HEK293T (cell line): Measurements from ENCODE around the gene LILRA5.

Experiments
- CTCF ChIA-PET: fragments of 350-600 bp; formaldehyde crosslinking; extraction: SDS; loops from one replicate; lab custom pipeline; 2021; ENCODE audit warnings: antibody characterized with exemption, inconsistent platforms; lab: Yijun Ruan, JAX
- POLR2A ChIA-PET: fragments of 350-600 bp; formaldehyde crosslinking; extraction: SDS; loops from one replicate; lab custom pipeline; 2020; ENCODE audit warnings: antibody characterized with exemption, inconsistent platforms; lab: Yijun Ruan, JAX
- DNase-seq: peaks from one replicate; pipeline ENCODE4 v3.0.0; 2012; ENCODE audit warnings: mixed read lengths; ENCODE audit errors: extremely low spot score
- ARNT ChIP-seq: fragments of 450-650 bp; IDR thresholded peaks from 2 replicates; pipeline ENCODE4 v1.6.1; 2017; ENCODE audit warnings: mild to moderate bottlenecking
- BHLHE40 ChIP-seq: fragments of 450-650 bp; IDR thresholded peaks from 2 replicates; pipeline ENCODE4 v1.6.1; 2016; ENCODE audit warnings: mild to moderate bottlenecking, moderate library complexity, borderline replicate concordance
- CTBP1 ChIP-seq: fragments of 450-650 bp; IDR thresholded peaks from 2 replicates; pipeline ENCODE4 v1.6.1; 2016; ENCODE audit warnings: borderline replicate concordance
- ELF4 ChIP-seq: fragments of 450-650 bp; IDR thresholded peaks from 2 replicates; pipeline ENCODE4 v1.6.1; 2017; ENCODE audit warnings: antibody characterized with exemption
- FOXA1 ChIP-seq: fragments of 450-650 bp; IDR thresholded peaks from 2 replicates; pipeline ENCODE4 v1.6.1; 2016; ENCODE audit warnings: mild to moderate bottlenecking
- FOXK2 ChIP-seq: fragments of 450-650 bp; IDR thresholded peaks from 2 replicates; pipeline ENCODE4 v1.6.1; 2016; ENCODE audit warnings: mild to moderate bottlenecking
- FOXM1 ChIP-seq: fragments of 450-650 bp; IDR thresholded peaks from 2 replicates; pipeline ENCODE4 v1.6.1; 2017; ENCODE audit warnings: mild to moderate bottlenecking, borderline replicate concordance
- HDGF ChIP-seq: fragments of 450-650 bp; IDR thresholded peaks from 2 replicates; pipeline ENCODE4 v1.6.1; 2017; ENCODE audit warnings: antibody characterized with exemption, borderline replicate concordance
- L3MBTL2 ChIP-seq: fragments of 450-650 bp; conservative IDR thresholded peaks from 2 replicates; pipeline ENCODE4 v1.6.1; 2016; ENCODE audit warnings: mild to moderate bottlenecking
- LEF1 ChIP-seq: fragments of 450-650 bp; IDR thresholded peaks from 2 replicates; pipeline ENCODE4 v1.6.1; 2017; ENCODE audit warnings: mild to moderate bottlenecking, borderline replicate concordance
- NFRKB ChIP-seq: fragments of 450-650 bp; IDR thresholded peaks from 2 replicates; pipeline ENCODE4 v1.6.1; 2016; ENCODE audit warnings: mild to moderate bottlenecking, moderate library complexity
- PKNOX1 ChIP-seq: fragments of 450-650 bp; IDR thresholded peaks from 2 replicates; pipeline ENCODE4 v1.6.1; 2016
- SP1 ChIP-seq: fragments of 450-650 bp; IDR thresholded peaks from 2 replicates; pipeline ENCODE4 v1.6.1; 2017
- SUZ12 ChIP-seq: fragments of 450-650 bp; IDR thresholded peaks from 2 replicates; pipeline ENCODE4 v1.6.1; 2016; ENCODE audit warnings: mild to moderate bottlenecking
- TARDBP ChIP-seq: fragments of 450-650 bp; IDR thresholded peaks from 2 replicates; pipeline ENCODE4 v1.6.1; 2016
- ZNF384 ChIP-seq: fragments of 450-650 bp; IDR thresholded peaks from 2 replicates; pipeline ENCODE4 v1.6.1; 2016

LILRA5 gene

GRCh38 chr19:54309811-54310210 lies 3.2 kb downstream of the LILRA5 start:
- ChIA-PET POLR2A (no interaction called here), CTCF (interaction anchor here (0.6 to 1.1 kb wide), 2 partner anchors 8 to 44 kb away, joined by 3 read pairs; no protein-coding TSS in a partner anchor)
- DNase-seq = no peak
- TF ChIP-seq FOXM1 (no peak), BHLHE40 (no peak), CTBP1 (no peak), SUZ12 (no peak), LEF1 (no peak), L3MBTL2 (no peak), TARDBP (no peak), FOXK2 (no peak), PKNOX1 (no peak), NFRKB (no peak), ZNF384 (no peak), SP1 (no peak), ARNT (no peak), HDGF (no peak)

- CTCF ChIA-PET = no interaction called here
- POLR2A ChIA-PET = no interaction called here
- no peak for DNase-seq
- TF ChIP-seq FOXM1 (no peak), ELF4 (no peak), FOXA1 (no peak), ARNT (no peak), CTBP1 (no peak), HDGF (no peak), SP1 (no peak), LEF1 (no peak), BHLHE40 (no peak), L3MBTL2 (no peak), SUZ12 (no peak), ZNF384 (no peak), FOXK2 (no peak), NFRKB (no peak)
Observed at GRCh38 chr19:54307389-54308020, 5.5 kb downstream of the LILRA5 start.

GRCh38 chr19:54305141-54305540 lies 7.8 kb downstream of the LILRA5 start:
- DNase-seq = no peak
- ChIA-PET CTCF (no interaction called here), POLR2A (no interaction called here)
- TF ChIP-seq HDGF (no peak), FOXM1 (no peak), ZNF384 (no peak), ARNT (no peak), FOXA1 (no peak), LEF1 (no peak), CTBP1 (no peak), PKNOX1 (no peak), FOXK2 (no peak), L3MBTL2 (no peak), NFRKB (no peak), SUZ12 (no peak), TARDBP (no peak), SP1 (no peak), BHLHE40 (no peak), ELF4 (no peak)

- POLR2A ChIA-PET = no interaction called here
- TF ChIP-seq ARNT = no peak
- TF ChIP-seq ELF4 = no peak
- CTCF ChIA-PET = interaction anchor here (0.8 kb wide), 1 partner anchor 146 kb away, joined by 6 read pairs; no protein-coding TSS in a partner anchor
- no peak for DNase-seq
Observed at GRCh38 chr19:54302257-54302656, 10.7 kb downstream of the LILRA5 start.

- no peak for DNase-seq
- ChIA-PET POLR2A (no interaction called here), CTCF (no interaction called here)
- TF ChIP-seq TARDBP = no peak
- no peak for TF ChIP-seq ZNF384
- TF ChIP-seq FOXM1 = no peak
- TF ChIP-seq CTBP1 = no peak
- no peak for TF ChIP-seq NFRKB
- no peak for TF ChIP-seq LEF1
- TF ChIP-seq SUZ12 = no peak
- no peak for TF ChIP-seq ELF4
- TF ChIP-seq PKNOX1 = no peak
- no peak for TF ChIP-seq HDGF
- TF ChIP-seq L3MBTL2 = no peak
- TF ChIP-seq FOXA1 = no peak
- TF ChIP-seq BHLHE40 = no peak
- no peak for TF ChIP-seq SP1
- no peak for TF ChIP-seq ARNT
- no peak for TF ChIP-seq FOXK2
Observed at GRCh38 chr19:54299515-54299914, 13.5 kb downstream of the LILRA5 start.

- DNase-seq = no peak
- ChIA-PET POLR2A (no interaction called here), CTCF (no interaction called here)
- TF ChIP-seq NFRKB (no peak), FOXM1 (no peak), SUZ12 (no peak)
Observed at GRCh38 chr19:54299126-54299498, 13.9 kb downstream of the LILRA5 start.
